ENCODE measurements around the gene NAGLU. TPM values are rescaled to one million over a fixed set of nuclear protein-coding genes. Genes with fewer than 3 reads are reported as not detected.

Gene NAGLU
- total and polyA plus RNA-seq, 2 of the 13 experiments (the other 11 are each of a cell fraction or from before 2014, with no cell fraction given): 28.2 to 40.1 TPM

GRCh38 chr17:42544874-42545283, 8.8 kb downstream of the NAGLU start (continued):
- TF ChIP-seq, protein P1, sequence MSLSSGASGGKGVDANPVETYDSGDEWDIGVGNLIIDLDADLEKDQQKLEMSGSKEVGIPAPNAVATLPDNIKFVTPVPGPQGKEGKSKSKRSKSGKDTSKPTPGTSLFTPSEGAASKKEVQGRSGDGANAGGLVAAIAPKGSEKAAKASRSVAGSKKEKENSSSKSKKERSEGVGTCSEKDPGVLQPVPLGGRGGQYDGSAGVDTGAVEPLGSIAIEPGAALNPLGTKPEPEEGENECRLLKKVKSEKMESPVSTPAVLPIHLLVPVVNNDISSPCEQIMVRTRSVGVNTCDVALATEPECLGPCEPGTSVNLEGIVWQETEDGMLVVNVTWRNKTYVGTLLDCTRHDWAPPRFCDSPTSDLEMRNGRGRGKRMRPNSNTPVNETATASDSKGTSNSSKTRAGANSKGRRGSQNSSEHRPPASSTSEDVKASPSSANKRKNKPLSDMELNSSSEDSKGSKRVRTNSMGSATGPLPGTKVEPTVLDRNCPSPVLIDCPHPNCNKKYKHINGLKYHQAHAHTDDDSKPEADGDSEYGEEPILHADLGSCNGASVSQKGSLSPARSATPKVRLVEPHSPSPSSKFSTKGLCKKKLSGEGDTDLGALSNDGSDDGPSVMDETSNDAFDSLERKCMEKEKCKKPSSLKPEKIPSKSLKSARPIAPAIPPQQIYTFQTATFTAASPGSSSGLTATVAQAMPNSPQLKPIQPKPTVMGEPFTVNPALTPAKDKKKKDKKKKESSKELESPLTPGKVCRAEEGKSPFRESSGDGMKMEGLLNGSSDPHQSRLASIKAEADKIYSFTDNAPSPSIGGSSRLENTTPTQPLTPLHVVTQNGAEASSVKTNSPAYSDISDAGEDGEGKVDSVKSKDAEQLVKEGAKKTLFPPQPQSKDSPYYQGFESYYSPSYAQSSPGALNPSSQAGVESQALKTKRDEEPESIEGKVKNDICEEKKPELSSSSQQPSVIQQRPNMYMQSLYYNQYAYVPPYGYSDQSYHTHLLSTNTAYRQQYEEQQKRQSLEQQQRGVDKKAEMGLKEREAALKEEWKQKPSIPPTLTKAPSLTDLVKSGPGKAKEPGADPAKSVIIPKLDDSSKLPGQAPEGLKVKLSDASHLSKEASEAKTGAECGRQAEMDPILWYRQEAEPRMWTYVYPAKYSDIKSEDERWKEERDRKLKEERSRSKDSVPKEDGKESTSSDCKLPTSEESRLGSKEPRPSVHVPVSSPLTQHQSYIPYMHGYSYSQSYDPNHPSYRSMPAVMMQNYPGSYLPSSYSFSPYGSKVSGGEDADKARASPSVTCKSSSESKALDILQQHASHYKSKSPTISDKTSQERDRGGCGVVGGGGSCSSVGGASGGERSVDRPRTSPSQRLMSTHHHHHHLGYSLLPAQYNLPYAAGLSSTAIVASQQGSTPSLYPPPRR (CRISPR knock-in tag; IDR thresholded peaks at IDR 0.05; ENCODE audit: borderline replicate concordance): no peak
- TF ChIP-seq ZNF20 (CRISPR knock-in tag; IDR thresholded peaks at IDR 0.05): no peak
- no peak for TF ChIP-seq ZNF318 (CRISPR knock-in tag; IDR thresholded peaks at IDR 0.05)
- TF ChIP-seq MAFG (CRISPR knock-in tag; IDR thresholded peaks at IDR 0.05): no peak
- no peak for TF ChIP-seq SSRP1 (CRISPR knock-in tag; IDR thresholded peaks at IDR 0.05)
- TF ChIP-seq GATAD2A (CRISPR knock-in tag; IDR thresholded peaks at IDR 0.05): peak; percentile 78
- TF ChIP-seq CREM (IDR thresholded peaks at IDR 0.05): peak; percentile 13; the same call in 1 of the 2 replicates
- TF ChIP-seq CREM (CRISPR knock-in tag; IDR thresholded peaks at IDR 0.05): no peak
- TF ChIP-seq MYNN (CRISPR knock-in tag; IDR thresholded peaks at IDR 0.05; ENCODE audit: low read depth): no peak
- TF ChIP-seq ZFP82 (CRISPR knock-in tag; IDR thresholded peaks at IDR 0.05; ENCODE audit: borderline replicate concordance): no peak
- TF ChIP-seq HHEX (CRISPR knock-in tag; IDR thresholded peaks at IDR 0.05): no peak
- no peak for TF ChIP-seq ZNF33A (CRISPR knock-in tag; IDR thresholded peaks at IDR 0.05; ENCODE audit: borderline replicate concordance)
- TF ChIP-seq CENPX (CRISPR knock-in tag; IDR thresholded peaks at IDR 0.05): no peak
- no peak for TF ChIP-seq RELA (CRISPR knock-in tag; IDR thresholded peaks at IDR 0.05)
- TF ChIP-seq NFRKB (IDR thresholded peaks at IDR 0.05): no peak
- TF ChIP-seq NPAS2 (CRISPR knock-in tag; IDR thresholded peaks at IDR 0.05; ENCODE audit: borderline replicate concordance): no peak
- no peak for TF ChIP-seq ZNF3 (CRISPR knock-in tag; IDR thresholded peaks at IDR 0.05)
- no peak for TF ChIP-seq ZNF556 (CRISPR knock-in tag; IDR thresholded peaks at IDR 0.05; ENCODE audit: borderline replicate concordance)
- TF ChIP-seq HMG20B (CRISPR knock-in tag; conservative IDR thresholded peaks at IDR 0.05): no peak
- TF ChIP-seq ZFP41 (CRISPR knock-in tag; IDR thresholded peaks at IDR 0.05; ENCODE audit: borderline replicate concordance): no peak
- TF ChIP-seq BCL6 (CRISPR knock-in tag; IDR thresholded peaks at IDR 0.05): peak; percentile 37; the same call in 1 of the 2 replicates

Measured in HepG2 (cell line).